ENCODE data around the gene C12orf76. TPM values are rescaled to one million over a fixed set of nuclear protein-coding genes. Genes with fewer than 3 reads are reported as not detected.

Gene C12orf76
- polyA plus RNA-seq, 1 of the 3 experiments (the other 2 are of a cell fraction): 29.2 TPM

DNA sequence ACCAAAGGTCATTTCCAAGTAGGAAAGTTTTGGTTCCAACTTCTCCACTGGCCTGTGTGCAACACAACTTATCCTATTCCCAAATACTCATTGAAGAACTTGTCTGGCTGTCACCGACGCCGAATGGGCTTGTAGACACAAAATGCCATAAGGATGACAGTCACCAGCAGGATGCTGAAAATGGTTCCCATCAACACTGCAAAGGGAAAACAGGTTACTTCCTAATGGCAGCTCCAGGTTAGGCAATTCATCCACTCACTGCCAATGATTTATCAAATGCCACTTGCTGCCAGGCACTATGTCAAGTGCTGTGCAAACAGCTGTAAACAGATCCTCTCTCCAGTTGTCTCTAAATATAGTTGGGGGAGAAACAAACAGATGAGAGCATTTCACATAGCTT is 6.1 kb downstream of the C12orf76 start (continued):
- no peak for TF ChIP-seq POLR2AphosphoS5 (IDR thresholded peaks at IDR 0.05; ENCODE audit: low read depth, low read length)

DNA sequence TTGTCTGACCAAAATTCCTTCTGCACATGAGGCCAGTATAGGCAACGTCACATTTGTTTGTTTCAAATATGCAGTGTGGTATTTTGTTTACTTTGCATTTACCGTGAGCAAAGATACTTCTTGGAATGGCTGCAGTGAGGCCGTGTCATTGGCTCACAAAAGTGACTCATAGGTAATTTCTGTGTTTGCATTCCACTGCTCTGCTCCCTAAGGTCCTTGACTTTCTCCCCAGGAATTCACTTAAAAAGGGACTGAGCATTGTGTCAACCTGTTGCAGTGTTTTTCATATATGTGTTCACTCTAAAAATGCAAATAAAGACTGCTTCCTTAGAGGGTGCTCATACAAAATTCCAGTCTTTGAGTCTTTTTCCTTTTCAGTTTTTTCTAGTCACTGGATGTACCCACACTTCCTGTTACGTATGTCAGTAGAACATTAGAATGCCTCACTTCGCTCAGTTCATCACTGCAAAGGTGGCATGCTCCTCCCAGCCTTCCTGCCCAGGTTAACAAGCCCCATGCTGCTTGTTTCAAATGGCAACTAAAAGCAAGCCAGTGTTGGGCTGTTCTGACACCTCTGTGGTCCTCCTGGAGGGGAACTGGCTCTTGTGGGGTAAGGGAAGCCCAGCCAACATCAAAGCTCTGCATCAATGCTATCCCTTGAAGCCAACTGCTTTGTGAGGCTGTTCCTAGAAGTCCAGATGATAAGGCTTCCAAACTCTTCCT is 9.1 kb downstream of the C12orf76 start:
- H3K36me3 ChIP-seq (replicated peaks in 1 of 2; ENCODE audit: control insufficient read depth in 1 of 2, insufficient read depth in 2 of 2, low read length in 1 of 2): peaks cover 38% of the 10 kb centered on the region in 2 experiments
- 28% methylated on average over 5 of the region's 5 CpGs for whole genome bisulfite sequencing (ENCODE audit: low lambda C conversion rate)
- peak overlapping the region; percentile 9; the same call in 1 of the 2 replicates for H3K4me2 ChIP-seq

DNA sequence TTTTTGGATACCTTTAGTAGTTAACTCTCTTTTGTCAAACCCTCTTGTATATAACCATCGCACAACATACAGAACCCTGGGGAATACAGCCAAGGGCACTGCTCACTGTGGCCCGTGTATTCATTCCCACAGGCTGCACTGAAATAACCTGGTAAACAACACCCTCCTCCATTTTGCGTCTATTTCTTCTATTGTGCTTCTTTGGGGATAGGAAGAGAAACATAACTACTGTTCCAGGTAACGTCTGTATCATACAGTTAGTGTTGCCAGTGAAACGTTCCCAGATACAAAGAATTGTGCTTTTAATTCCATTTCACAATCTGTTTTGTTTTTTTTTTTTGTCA is 9.6 kb downstream of the C12orf76 start:
- ChIA-PET CTCF (interaction anchor here (1.2 kb wide), 1 partner anchor 10 kb away, joined by 5 read pairs; no protein-coding TSS in a partner anchor), POLR2A (no interaction called here)
- H3F3A ChIP-seq (replicated peaks; ENCODE audit: insufficient read depth): peaks cover 46% of the 10 kb centered on the region
- no peak for DNase-seq
- H3K9me2 ChIP-seq: no peaks in the 10 kb centered on the region
- H3K4me1 ChIP-seq (ENCODE audit: control insufficient read depth in 1 of 2, insufficient read depth in 2 of 2, low read depth in 1 of 2, low read length in 1 of 2): peaks cover 0 to 13% of the 10 kb centered on the region in 2 experiments; a peak in 3 of 4 replicates
- no peak overlapping the region for H3K4me3 ChIP-seq (ENCODE audit: low read depth in 2 of 2, low read length in 1 of 2)
- no peaks in the 10 kb centered on the region for H3K9me3 ChIP-seq
- peak overlapping the region; percentile 9; the same call in 1 of the 2 replicates for H3K4me2 ChIP-seq
- 0 out of 2 replicates have a peak overlapping the region, but pooled peaks have one; percentile 18 for H3K9ac ChIP-seq
- no peaks in the 10 kb centered on the region for H3K27me3 ChIP-seq (ENCODE audit: insufficient read depth)
- 61% methylated on average over 5 of the region's 5 CpGs for WGBS (ENCODE audit: low lambda C conversion rate)
- peaks cover 39 to 42% of the 10 kb centered on the region in 2 experiments for H3K36me3 ChIP-seq (replicated peaks in 1 of 2; ENCODE audit: control insufficient read depth in 1 of 2, insufficient read depth in 2 of 2, low read length in 1 of 2)
- no peak overlapping the region for H2AFZ ChIP-seq (ENCODE audit: low read depth)
- H4K20me1 ChIP-seq (ENCODE audit: insufficient read depth): peaks cover 6% of the 10 kb centered on the region; the same call in 1 of the 2 replicates
- peak overlapping the region; percentile 9 to 75; a peak in 3 of 4 replicates for H3K27ac ChIP-seq (ENCODE audit: low read depth in 2 of 2, low read length in 1 of 2)
- peaks cover 76% of the 10 kb centered on the region; the same call in 1 of the 2 replicates for H3K79me2 ChIP-seq (ENCODE audit: insufficient read depth)
- TF ChIP-seq SMC3 (IDR thresholded peaks at IDR 0.05; ENCODE audit: low read depth, low read length) (no peak), ZBTB33 (IDR thresholded peaks at IDR 0.05; ENCODE audit: borderline replicate concordance, low read depth) (no peak), RFX5 (IDR thresholded peaks at IDR 0.05; ENCODE audit: low read length) (no peak), JUND (IDR thresholded peaks at IDR 0.05) (no peak), RXRA (IDR thresholded peaks at IDR 0.05; ENCODE audit: borderline replicate concordance, low read depth) (no peak), FOSL2 (IDR thresholded peaks at IDR 0.05; ENCODE audit: borderline replicate concordance, low read depth) (no peak), MEF2A (IDR thresholded peaks at IDR 0.05; ENCODE audit: borderline replicate concordance, low read depth) (no peak), SIN3A (IDR thresholded peaks at IDR 0.05; ENCODE audit: borderline replicate concordance, low read depth, low read length) (no peak), TEAD4 (IDR thresholded peaks at IDR 0.05; ENCODE audit: borderline replicate concordance, insufficient read depth) (no peak), RAD21 (IDR thresholded peaks at IDR 0.05; ENCODE audit: low read length) (no peak), IRF3 (IDR thresholded peaks at IDR 0.05; ENCODE audit: low read depth, low read length) (no peak), POLR2AphosphoS5 (IDR thresholded peaks at IDR 0.05; ENCODE audit: low read depth, low read length) (no peak), RCOR1 (IDR thresholded peaks at IDR 0.05; ENCODE audit: low read length) (no peak), NRF1 (IDR thresholded peaks at IDR 0.05; ENCODE audit: low read depth, low read length) (no peak)
- TF ChIP-seq, protein P1, sequence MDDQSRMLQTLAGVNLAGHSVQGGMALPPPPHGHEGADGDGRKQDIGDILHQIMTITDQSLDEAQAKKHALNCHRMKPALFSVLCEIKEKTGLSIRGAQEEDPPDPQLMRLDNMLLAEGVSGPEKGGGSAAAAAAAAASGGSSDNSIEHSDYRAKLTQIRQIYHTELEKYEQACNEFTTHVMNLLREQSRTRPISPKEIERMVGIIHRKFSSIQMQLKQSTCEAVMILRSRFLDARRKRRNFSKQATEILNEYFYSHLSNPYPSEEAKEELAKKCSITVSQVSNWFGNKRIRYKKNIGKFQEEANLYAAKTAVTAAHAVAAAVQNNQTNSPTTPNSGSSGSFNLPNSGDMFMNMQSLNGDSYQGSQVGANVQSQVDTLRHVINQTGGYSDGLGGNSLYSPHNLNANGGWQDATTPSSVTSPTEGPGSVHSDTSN (IDR thresholded peaks at IDR 0.05): no peak

More for the DNA sequence above, 9.1 kb downstream of the C12orf76 start:
- Histone ChIP-seq H3K9me3 (no peaks in the 10 kb centered on the region), H3K27me3 (ENCODE audit: insufficient read depth) (no peaks in the 10 kb centered on the region), H2AFZ (ENCODE audit: low read depth) (no peak overlapping the region), H3F3A (replicated peaks; ENCODE audit: insufficient read depth) (peaks cover 44% of the 10 kb centered on the region), H3K9me2 (no peaks in the 10 kb centered on the region), H4K20me1 (ENCODE audit: insufficient read depth) (peaks cover 6% of the 10 kb centered on the region; the same call in 1 of the 2 replicates), H3K27ac (ENCODE audit: low read depth in 2 of 2, low read length in 1 of 2) (peak overlapping the region; percentile 35 to 75; a peak in 3 of 4 replicates), H3K4me3 (ENCODE audit: low read depth in 2 of 2, low read length in 1 of 2) (no peak overlapping the region), H3K79me2 (ENCODE audit: insufficient read depth) (peaks cover 77% of the 10 kb centered on the region; the same call in 1 of the 2 replicates), H3K9ac (0 out of 2 replicates have a peak overlapping the region, but pooled peaks have one; percentile 18), H3K4me1 (ENCODE audit: control insufficient read depth in 1 of 2, insufficient read depth in 2 of 2, low read depth in 1 of 2, low read length in 1 of 2) (peaks cover 0 to 14% of the 10 kb centered on the region in 2 experiments; a peak in 3 of 4 replicates)
- TF ChIP-seq FOXM1 (IDR thresholded peaks at IDR 0.05; ENCODE audit: low read depth): no peak
- TF ChIP-seq, protein P2, sequence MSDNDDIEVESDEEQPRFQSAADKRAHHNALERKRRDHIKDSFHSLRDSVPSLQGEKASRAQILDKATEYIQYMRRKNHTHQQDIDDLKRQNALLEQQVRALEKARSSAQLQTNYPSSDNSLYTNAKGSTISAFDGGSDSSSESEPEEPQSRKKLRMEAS (IDR thresholded peaks at IDR 0.05; ENCODE audit: low read depth): peak; percentile 46; the same call in 1 of the 2 replicates
- peak; percentile 41 for TF ChIP-seq JUND (IDR thresholded peaks at IDR 0.05)
- TF ChIP-seq GATA2 (CRISPR knock-in tag; IDR thresholded peaks at IDR 0.05): no peak
- TF ChIP-seq FOSL2 (IDR thresholded peaks at IDR 0.05; ENCODE audit: borderline replicate concordance, low read depth): peak; percentile 73; the same call in 1 of the 2 replicates
- TF ChIP-seq SMC3 (IDR thresholded peaks at IDR 0.05; ENCODE audit: low read depth, low read length): no peak
- TF ChIP-seq, protein P1 (IDR thresholded peaks at IDR 0.05): 0 out of 2 replicates have a peak, but pooled peaks have one; percentile 10
- ChIA-PET CTCF (no interaction called here), POLR2A (no interaction called here)
- DNase-seq: no peak
